ENCODE results near the gene DMBT1.

DMBT1 gene

DNA sequence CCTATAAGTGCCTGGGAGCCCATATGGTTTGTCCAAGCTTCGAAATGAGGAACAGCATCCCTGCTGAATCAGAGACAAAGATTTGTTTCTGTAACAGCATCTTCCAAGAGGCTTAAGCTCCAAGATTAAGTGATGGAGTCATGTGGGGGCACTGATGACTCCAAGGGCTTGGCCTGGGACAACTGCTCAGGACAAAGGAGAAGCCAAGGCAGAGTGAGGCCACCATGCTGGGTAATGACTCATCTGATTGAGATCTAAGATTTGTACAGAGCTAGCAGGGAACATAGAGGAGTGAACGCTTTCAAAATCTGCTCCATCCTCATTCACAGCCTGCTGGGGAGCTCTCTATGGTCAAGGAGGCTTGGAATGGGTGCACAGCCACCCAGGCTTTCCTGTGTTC is 89.8 kb downstream of the DMBT1 start:
- Histone ChIP-seq H3K27ac (ENCODE audit: insufficient read depth in 1 of 2, low read depth in 1 of 2, low read length in 2 of 2, poor library complexity in 1 of 2, severe bottlenecking in 2 of 2) (no peak overlapping the region), H3K27me3 (replicated peaks in 2 of 5; ENCODE audit: control insufficient read depth in 4 of 5, insufficient read depth in 5 of 5, low read length in 4 of 5) (peaks cover 2 to 24% (median 6%) of the 10 kb centered on the region in 5 experiments), H3K9me3 (ENCODE audit: control extremely low read depth in 1 of 5, control insufficient read depth in 4 of 5, insufficient read depth in 2 of 5, low read depth in 1 of 5, low read length in 4 of 5) (no peaks in the 10 kb centered on the region), H3K4me3 (ENCODE audit: control insufficient read depth in 1 of 7, extremely low read depth in 1 of 7, insufficient read depth in 4 of 7, low read depth in 2 of 7, low read length in 6 of 7) (no peak overlapping the region), H3K4me1 (ENCODE audit: control extremely low read depth in 1 of 4, control insufficient read depth in 4 of 4, insufficient read depth in 4 of 4, low read length in 3 of 4) (no peaks in the 10 kb centered on the region), H3K36me3 (ENCODE audit: control insufficient read depth in 4 of 4, insufficient read depth in 4 of 4, low read length in 3 of 4) (no peaks in the 10 kb centered on the region)
- DNase-seq: no peak
- 100% methylated on average over 2 of the region's 2 CpGs for WGBS (ENCODE audit: insufficient coverage)
- CTCF ChIA-PET: interaction anchor here (0.8 to 2.6 kb wide), 3 partner anchors 11 to 908 kb away, joined by 3 to 10 read pairs (median 3); no protein-coding TSS in a partner anchor
- POLR2A ChIA-PET: no interaction called here

DNA sequence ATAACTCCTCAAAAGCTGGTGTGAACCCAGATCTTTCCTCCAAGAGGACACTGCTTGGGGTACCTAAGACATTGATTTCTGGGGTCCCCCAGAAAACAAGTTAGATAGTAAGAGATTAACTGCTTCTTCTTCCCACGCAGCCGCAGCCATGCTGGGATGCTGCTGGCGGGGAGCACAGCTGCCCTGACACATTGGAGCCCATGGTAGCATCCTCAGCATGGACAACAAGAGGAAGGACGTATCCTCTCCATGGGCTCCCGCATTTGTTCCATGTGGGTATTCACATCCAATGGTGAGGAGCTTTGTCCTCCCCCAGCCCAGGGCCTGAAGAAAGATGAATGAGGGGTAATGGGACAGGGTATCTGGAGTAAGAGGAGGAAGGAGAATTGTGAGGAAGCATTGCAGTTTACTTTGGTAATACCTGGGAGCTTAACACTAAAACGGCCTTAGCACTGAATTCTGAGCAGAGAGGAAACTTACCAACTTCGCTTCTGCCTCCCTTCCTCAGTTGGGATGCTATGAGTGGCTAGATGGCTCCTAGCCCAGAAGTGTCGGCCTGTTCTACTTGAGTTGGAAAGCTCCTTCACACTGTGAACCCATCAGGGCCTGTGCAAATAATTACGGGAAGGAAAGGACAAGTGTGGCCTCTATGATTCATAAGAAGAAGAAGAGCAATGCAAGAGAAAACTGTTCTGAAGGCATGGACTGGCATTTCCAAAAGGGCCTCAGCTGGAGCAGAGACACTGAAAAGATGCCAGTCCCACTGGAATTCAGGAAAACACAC is 95.2 kb downstream of the DMBT1 start:
- POLR2A ChIA-PET: no interaction called here
- Histone ChIP-seq H3K27me3 (replicated peaks in 2 of 5; ENCODE audit: control insufficient read depth in 4 of 5, insufficient read depth in 5 of 5, low read length in 4 of 5) (peaks cover 2 to 26% (median 7%) of the 10 kb centered on the region in 5 experiments), H3K4me3 (ENCODE audit: control insufficient read depth in 1 of 7, extremely low read depth in 1 of 7, insufficient read depth in 4 of 7, low read depth in 2 of 7, low read length in 6 of 7) (no peak overlapping the region), H3K27ac (ENCODE audit: insufficient read depth in 1 of 2, low read depth in 1 of 2, low read length in 2 of 2, poor library complexity in 1 of 2, severe bottlenecking in 2 of 2) (no peak overlapping the region), H3K9me3 (ENCODE audit: control extremely low read depth in 1 of 5, control insufficient read depth in 4 of 5, insufficient read depth in 2 of 5, low read depth in 1 of 5, low read length in 4 of 5) (no peaks in the 10 kb centered on the region), H3K36me3 (ENCODE audit: control insufficient read depth in 4 of 4, insufficient read depth in 4 of 4, low read length in 3 of 4) (no peaks in the 10 kb centered on the region), H3K4me1 (ENCODE audit: control extremely low read depth in 1 of 4, control insufficient read depth in 4 of 4, insufficient read depth in 4 of 4, low read length in 3 of 4) (no peaks in the 10 kb centered on the region)
- WGBS (ENCODE audit: insufficient coverage): 98% methylated on average over 9 of the region's 9 CpGs
- CTCF ChIA-PET: no interaction called here
- no peak for DNase-seq

DNA sequence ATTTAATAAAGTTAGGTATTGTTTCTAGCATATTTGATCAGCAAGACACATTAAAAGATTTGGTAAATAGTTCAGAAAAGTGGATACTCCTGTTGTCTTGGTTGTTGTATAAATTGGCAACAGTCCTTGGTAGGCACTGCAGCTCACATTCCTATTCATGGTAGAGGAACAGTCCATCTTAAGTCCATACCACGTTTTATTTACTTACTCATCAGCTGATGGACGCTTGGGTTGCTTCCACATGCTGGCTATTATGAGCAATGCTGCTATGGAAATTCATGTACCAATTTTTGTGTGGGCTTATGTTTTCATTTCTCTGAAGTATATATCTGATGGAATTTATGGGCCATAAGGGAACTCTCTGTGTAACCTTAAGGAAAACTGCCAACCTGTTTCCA is 95.8 kb downstream of the DMBT1 start:
- no peak for DNase-seq
- ChIA-PET POLR2A (no interaction called here), CTCF (no interaction called here)
- H3K9me3 ChIP-seq (ENCODE audit: control extremely low read depth in 1 of 5, control insufficient read depth in 4 of 5, insufficient read depth in 2 of 5, low read depth in 1 of 5, low read length in 4 of 5): no peaks in the 10 kb centered on the region
- 100% methylated on average over 1 of the region's 2 CpGs for WGBS (ENCODE audit: insufficient coverage)
- H3K27me3 ChIP-seq (replicated peaks in 2 of 5; ENCODE audit: control insufficient read depth in 4 of 5, insufficient read depth in 5 of 5, low read length in 4 of 5): peaks cover 2 to 29% (median 4%) of the 10 kb centered on the region in 5 experiments
- no peak overlapping the region for H3K4me3 ChIP-seq (ENCODE audit: control insufficient read depth in 1 of 7, extremely low read depth in 1 of 7, insufficient read depth in 4 of 7, low read depth in 2 of 7, low read length in 6 of 7)
- no peak overlapping the region for H3K27ac ChIP-seq (ENCODE audit: insufficient read depth in 1 of 2, low read depth in 1 of 2, low read length in 2 of 2, poor library complexity in 1 of 2, severe bottlenecking in 2 of 2)
- no peaks in the 10 kb centered on the region for H3K4me1 ChIP-seq (ENCODE audit: control extremely low read depth in 1 of 4, control insufficient read depth in 4 of 4, insufficient read depth in 4 of 4, low read length in 3 of 4)
- H3K36me3 ChIP-seq (ENCODE audit: control insufficient read depth in 4 of 4, insufficient read depth in 4 of 4, low read length in 3 of 4): no peaks in the 10 kb centered on the region

- CTCF ChIA-PET: no interaction called here
- POLR2A ChIA-PET: no interaction called here
These were observed 96.2 kb downstream of the DMBT1 start for GRCh38 chr10:122656741-122657140.

DNA sequence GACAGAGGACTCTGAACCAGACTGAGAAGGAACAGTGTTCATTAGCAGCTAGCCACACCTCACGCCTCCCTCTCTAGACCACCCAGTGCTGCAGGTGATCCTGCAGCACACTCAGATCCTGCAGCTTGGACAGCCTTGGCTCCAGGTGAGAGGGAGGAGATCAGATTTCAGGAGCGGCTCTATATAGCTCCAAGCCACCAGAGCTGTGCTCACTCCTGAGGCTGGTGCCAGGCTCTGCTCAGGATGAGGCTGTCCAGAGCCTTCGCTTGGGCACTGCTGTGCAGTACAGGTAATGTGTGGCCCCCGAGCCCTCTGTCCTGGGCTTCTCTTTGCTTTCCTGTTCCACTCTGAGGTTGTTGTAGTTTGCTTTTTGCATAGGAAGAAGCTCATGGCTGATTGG is 96.7 kb downstream of the DMBT1 start:
- Histone ChIP-seq H3K4me3 (ENCODE audit: control insufficient read depth in 1 of 7, extremely low read depth in 1 of 7, insufficient read depth in 4 of 7, low read depth in 2 of 7, low read length in 6 of 7) (no peak overlapping the region), H3K27me3 (replicated peaks in 2 of 5; ENCODE audit: control insufficient read depth in 4 of 5, insufficient read depth in 5 of 5, low read length in 4 of 5) (peaks cover 2 to 32% (median 3%) of the 10 kb centered on the region in 5 experiments), H3K9me3 (ENCODE audit: control extremely low read depth in 1 of 5, control insufficient read depth in 4 of 5, insufficient read depth in 2 of 5, low read depth in 1 of 5, low read length in 4 of 5) (no peaks in the 10 kb centered on the region), H3K36me3 (ENCODE audit: control insufficient read depth in 4 of 4, insufficient read depth in 4 of 4, low read length in 3 of 4) (no peaks in the 10 kb centered on the region), H3K27ac (ENCODE audit: insufficient read depth in 1 of 2, low read depth in 1 of 2, low read length in 2 of 2, poor library complexity in 1 of 2, severe bottlenecking in 2 of 2) (no peak overlapping the region), H3K4me1 (ENCODE audit: control extremely low read depth in 1 of 4, control insufficient read depth in 4 of 4, insufficient read depth in 4 of 4, low read length in 3 of 4) (no peaks in the 10 kb centered on the region)
- ChIA-PET CTCF (no interaction called here), POLR2A (no interaction called here)
- no peak for DNase-seq
- 75% methylated on average over 4 of the region's 4 CpGs for WGBS (ENCODE audit: insufficient coverage)

More at GRCh38 chr10:122656741-122657140, 96.2 kb downstream of the DMBT1 start:
- no peaks in the 10 kb centered on the region for H3K36me3 ChIP-seq (ENCODE audit: control insufficient read depth in 4 of 4, insufficient read depth in 4 of 4, low read length in 3 of 4)
- no peaks in the 10 kb centered on the region for H3K4me1 ChIP-seq (ENCODE audit: control extremely low read depth in 1 of 4, control insufficient read depth in 4 of 4, insufficient read depth in 4 of 4, low read length in 3 of 4)
- WGBS (ENCODE audit: insufficient coverage): 96% methylated on average over 4 of the region's 5 CpGs
- H3K4me3 ChIP-seq (ENCODE audit: control insufficient read depth in 1 of 7, extremely low read depth in 1 of 7, insufficient read depth in 4 of 7, low read depth in 2 of 7, low read length in 6 of 7): no peak overlapping the region
- no peak for DNase-seq
- H3K9me3 ChIP-seq (ENCODE audit: control extremely low read depth in 1 of 5, control insufficient read depth in 4 of 5, insufficient read depth in 2 of 5, low read depth in 1 of 5, low read length in 4 of 5): no peaks in the 10 kb centered on the region
- H3K27ac ChIP-seq (ENCODE audit: insufficient read depth in 1 of 2, low read depth in 1 of 2, low read length in 2 of 2, poor library complexity in 1 of 2, severe bottlenecking in 2 of 2): no peak overlapping the region
- H3K27me3 ChIP-seq (replicated peaks in 2 of 5; ENCODE audit: control insufficient read depth in 4 of 5, insufficient read depth in 5 of 5, low read length in 4 of 5): peaks cover 2 to 29% (median 3%) of the 10 kb centered on the region in 5 experiments

DNA sequence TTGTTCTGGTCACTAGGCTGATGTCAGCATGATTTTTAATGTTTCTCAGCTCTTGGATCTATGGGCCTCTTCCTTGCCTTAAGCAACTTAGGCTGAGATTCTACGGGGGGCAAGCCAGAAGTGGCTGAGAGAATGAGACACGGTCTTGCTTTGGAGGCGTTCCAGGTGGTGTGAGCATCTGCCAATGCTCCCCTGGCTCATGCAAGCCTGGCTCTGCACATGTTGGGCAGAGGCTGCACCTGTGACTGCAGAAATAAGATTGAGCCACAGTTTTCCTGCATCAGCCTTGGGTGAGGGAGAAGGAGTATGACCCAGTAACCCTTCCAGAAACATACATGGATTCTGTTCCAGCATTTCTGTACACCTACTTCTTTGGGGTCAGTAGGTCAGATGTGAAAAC is 97.2 kb downstream of the DMBT1 start:
- POLR2A ChIA-PET: no interaction called here
- WGBS (ENCODE audit: insufficient coverage): 69% methylated on average over 3 of the region's 3 CpGs
- Histone ChIP-seq H3K36me3 (ENCODE audit: control insufficient read depth in 4 of 4, insufficient read depth in 4 of 4, low read length in 3 of 4) (no peaks in the 10 kb centered on the region), H3K27me3 (replicated peaks in 2 of 5; ENCODE audit: control insufficient read depth in 4 of 5, insufficient read depth in 5 of 5, low read length in 4 of 5) (peaks cover 2 to 30% (median 6%) of the 10 kb centered on the region in 5 experiments), H3K27ac (ENCODE audit: insufficient read depth in 1 of 2, low read depth in 1 of 2, low read length in 2 of 2, poor library complexity in 1 of 2, severe bottlenecking in 2 of 2) (no peak overlapping the region), H3K9me3 (ENCODE audit: control extremely low read depth in 1 of 5, control insufficient read depth in 4 of 5, insufficient read depth in 2 of 5, low read depth in 1 of 5, low read length in 4 of 5) (no peaks in the 10 kb centered on the region), H3K4me1 (ENCODE audit: control extremely low read depth in 1 of 4, control insufficient read depth in 4 of 4, insufficient read depth in 4 of 4, low read length in 3 of 4) (no peaks in the 10 kb centered on the region), H3K4me3 (ENCODE audit: control insufficient read depth in 1 of 7, extremely low read depth in 1 of 7, insufficient read depth in 4 of 7, low read depth in 2 of 7, low read length in 6 of 7) (no peak overlapping the region)
- CTCF ChIA-PET: no interaction called here
- no peak for DNase-seq

DNA sequence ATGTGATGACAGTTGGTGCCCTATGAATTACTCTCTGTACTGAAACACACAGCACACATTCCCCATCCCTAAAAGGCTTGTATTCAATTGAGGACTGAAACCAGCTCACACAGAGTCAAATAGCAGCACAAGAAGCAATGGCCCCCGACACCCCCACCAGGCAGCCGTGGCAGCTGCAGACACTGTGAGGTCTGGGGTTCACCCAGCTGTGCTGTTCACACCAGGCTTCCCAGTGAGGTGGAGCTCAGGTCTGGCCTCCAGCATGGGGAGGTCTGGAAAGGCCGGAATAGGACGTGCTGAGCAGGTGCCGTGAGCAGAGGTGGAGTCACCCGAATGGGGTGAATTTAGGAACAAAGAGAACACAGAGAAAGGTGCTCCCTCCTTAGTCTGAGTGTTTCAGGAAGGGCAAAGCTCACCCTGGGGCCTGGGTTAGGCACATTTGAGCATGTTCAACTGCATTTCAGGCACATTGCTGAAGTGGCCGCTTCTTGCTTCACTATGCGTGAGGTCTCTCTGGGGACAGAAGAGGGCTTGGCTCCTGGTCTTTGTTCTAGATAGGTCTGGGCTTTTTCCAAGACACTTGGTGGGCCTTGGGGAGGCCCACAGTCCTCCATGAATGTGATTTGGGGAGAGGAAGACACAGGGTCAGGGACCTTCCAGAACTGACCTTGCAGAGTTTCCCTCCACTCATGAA is 97.9 kb downstream of the DMBT1 start:
- Histone ChIP-seq H3K4me3 (ENCODE audit: control insufficient read depth in 1 of 7, extremely low read depth in 1 of 7, insufficient read depth in 4 of 7, low read depth in 2 of 7, low read length in 6 of 7) (no peak overlapping the region), H3K27ac (ENCODE audit: insufficient read depth in 1 of 2, low read depth in 1 of 2, low read length in 2 of 2, poor library complexity in 1 of 2, severe bottlenecking in 2 of 2) (no peak overlapping the region), H3K4me1 (ENCODE audit: control extremely low read depth in 1 of 4, control insufficient read depth in 4 of 4, insufficient read depth in 4 of 4, low read length in 3 of 4) (no peaks in the 10 kb centered on the region), H3K27me3 (replicated peaks in 2 of 5; ENCODE audit: control insufficient read depth in 4 of 5, insufficient read depth in 5 of 5, low read length in 4 of 5) (peaks cover 2 to 29% (median 7%) of the 10 kb centered on the region in 5 experiments), H3K9me3 (ENCODE audit: control extremely low read depth in 1 of 5, control insufficient read depth in 4 of 5, insufficient read depth in 2 of 5, low read depth in 1 of 5, low read length in 4 of 5) (no peaks in the 10 kb centered on the region), H3K36me3 (ENCODE audit: control insufficient read depth in 4 of 4, insufficient read depth in 4 of 4, low read length in 3 of 4) (no peaks in the 10 kb centered on the region)
- DNase-seq: no peak
- POLR2A ChIA-PET: no interaction called here
- CTCF ChIA-PET: interaction anchor here (0.8 kb wide), 1 partner anchor 10 kb away, joined by 3 read pairs; no protein-coding TSS in a partner anchor
- WGBS (ENCODE audit: insufficient coverage): 96% methylated on average over 7 of the region's 8 CpGs

Measured in common myeloid progenitor, CD34-positive (primary cell).